Fibroblast of lung (primary cell): ENCODE results near the gene DNASE1. TPM values are rescaled to one million over a fixed set of nuclear protein-coding genes. Genes with fewer than 3 reads are reported as not detected.

Experiments used
- DNase-seq, 2 donors: peaks; one replicate each; pipeline versions ENCODE4 v3.0.0 to v3.0.0-alpha.2; 2010; ENCODE audit warnings: low read depth in 2 of 2
- H2AFZ ChIP-seq: 2 replicates; pipeline ENCODE4 v1.5.1; 2012; ENCODE audit warnings: low read length, control low read depth, inconsistent platforms
- H3K27ac ChIP-seq: 2 replicates; pipeline ENCODE4 v1.5.1; 2011; ENCODE audit warnings: low read length, control low read depth; ENCODE audit not compliant: insufficient read depth
- H3K27me3 ChIP-seq: 2 replicates; pipeline ENCODE4 v1.5.1; 2011; ENCODE audit warnings: mild to moderate bottlenecking, low read length; ENCODE audit not compliant: control insufficient read depth, insufficient read depth
- H3K36me3 ChIP-seq: 2 replicates; pipeline ENCODE4 v1.5.1; 2011; ENCODE audit warnings: low read length; ENCODE audit not compliant: control insufficient read depth, insufficient read depth
- H3K4me1 ChIP-seq: 2 replicates; pipeline ENCODE4 v1.5.1; 2011; ENCODE audit warnings: low read length; ENCODE audit not compliant: control insufficient read depth, insufficient read depth; ENCODE audit errors: extremely low read depth
- H3K4me2 ChIP-seq: 2 replicates; pipeline ENCODE4 v1.5.1; 2011; ENCODE audit warnings: low read length, control low read depth; ENCODE audit not compliant: insufficient read depth; ENCODE audit errors: extremely low read depth
- H3K4me3 ChIP-seq, 4 experiments: fragments of 200-600 bp in 1 of 4; sonication (generic) in 1 of 4; replicated peaks in 1 of 4; 2 replicates each; pipeline ENCODE4 v1.5.1; 2011 to 2016; ENCODE audit warnings: low read length in 4 of 4, low read depth in 3 of 4, mild to moderate bottlenecking in 3 of 4, control low read depth in 2 of 4, inconsistent platforms in 1 of 4, mixed read lengths in 1 of 4; ENCODE audit not compliant: insufficient read depth in 1 of 4; ENCODE audit errors: control extremely low read depth in 1 of 4
- H3K79me2 ChIP-seq: 2 replicates; pipeline ENCODE4 v1.5.1; 2012; ENCODE audit warnings: mild to moderate bottlenecking, low read length, inconsistent platforms; ENCODE audit not compliant: control insufficient read depth, insufficient read depth
- H3K9ac ChIP-seq: 2 replicates; pipeline ENCODE4 v1.5.1; 2011; ENCODE audit warnings: mild to moderate bottlenecking, low read length, control low read depth; ENCODE audit not compliant: insufficient read depth
- H3K9me3 ChIP-seq: 2 replicates; pipeline ENCODE4 v1.5.1; 2012; ENCODE audit warnings: low read depth, low read length; ENCODE audit not compliant: control insufficient read depth, insufficient read depth
- H4K20me1 ChIP-seq: 2 replicates; pipeline ENCODE4 v1.5.1; 2011; ENCODE audit warnings: low read length; ENCODE audit not compliant: control insufficient read depth, insufficient read depth; ENCODE audit errors: extremely low read depth
- EZH2 ChIP-seq: IDR thresholded peaks from 2 replicates; pipeline ENCODE4 v1.5.1; 2012; ENCODE audit warnings: low read length, control low read depth, mild to moderate bottlenecking; ENCODE audit errors: missing control alignments
- polyA plus RNA-seq, 2 donors: library from polyadenylated mRNA; depleted of rRNA in 1 of 2; stranded (reverse) in 1 of 2; unstranded in 1 of 2; fragments of >200 nt; gene quantifications; 2 replicates each; pipeline ENCODE4 v1.2.1, GENCODE V29; 2011 to 2012; ENCODE audit warnings: missing spikeins in 1 of 2
- total RNA-seq: library from RNA; depleted of rRNA; stranded (reverse); fragments of >200 nt; gene quantifications from 2 replicates; pipeline ENCODE4 v1.2.1, GENCODE V29; 2014
- TF ChIP-seq, protein P1 (sequence below), 2 donors: IDR thresholded peaks in 1 of 2; conservative IDR thresholded peaks in 1 of 2; 1 replicate in 1 of 2; 2 replicates in 1 of 2; pipeline ENCODE4 v1.5.1; 2011 to 2012; ENCODE audit warnings: low read length in 2 of 2, control low read depth in 1 of 2, inconsistent platforms in 1 of 2, low read depth in 1 of 2, mild to moderate bottlenecking in 1 of 2

Gene DNASE1
- total and polyA plus RNA-seq, 2 donors (not counting 1 experiment from before 2014, with no cell fraction given) = 2.9 to 29.1 TPM

GRCh38 chr16:3698941-3699340 lies 44.5 kb downstream of the DNASE1 start:
- Histone ChIP-seq H2AFZ (no peak overlapping the region), H3K27me3 (no peaks in the 10 kb centered on the region), H3K4me1 (peaks cover 2% of the 10 kb centered on the region), H3K4me3 (no peak overlapping the region), H4K20me1 (no peaks in the 10 kb centered on the region), H3K79me2 (no peaks in the 10 kb centered on the region), H3K9me3 (no peaks in the 10 kb centered on the region), H3K27ac (no peak overlapping the region), H3K36me3 (no peaks in the 10 kb centered on the region), H3K4me2 (no peak overlapping the region), H3K9ac (no peak overlapping the region)
- peak in 1 of 2 donors; percentile 22 for DNase-seq
- TF ChIP-seq, protein P1, sequence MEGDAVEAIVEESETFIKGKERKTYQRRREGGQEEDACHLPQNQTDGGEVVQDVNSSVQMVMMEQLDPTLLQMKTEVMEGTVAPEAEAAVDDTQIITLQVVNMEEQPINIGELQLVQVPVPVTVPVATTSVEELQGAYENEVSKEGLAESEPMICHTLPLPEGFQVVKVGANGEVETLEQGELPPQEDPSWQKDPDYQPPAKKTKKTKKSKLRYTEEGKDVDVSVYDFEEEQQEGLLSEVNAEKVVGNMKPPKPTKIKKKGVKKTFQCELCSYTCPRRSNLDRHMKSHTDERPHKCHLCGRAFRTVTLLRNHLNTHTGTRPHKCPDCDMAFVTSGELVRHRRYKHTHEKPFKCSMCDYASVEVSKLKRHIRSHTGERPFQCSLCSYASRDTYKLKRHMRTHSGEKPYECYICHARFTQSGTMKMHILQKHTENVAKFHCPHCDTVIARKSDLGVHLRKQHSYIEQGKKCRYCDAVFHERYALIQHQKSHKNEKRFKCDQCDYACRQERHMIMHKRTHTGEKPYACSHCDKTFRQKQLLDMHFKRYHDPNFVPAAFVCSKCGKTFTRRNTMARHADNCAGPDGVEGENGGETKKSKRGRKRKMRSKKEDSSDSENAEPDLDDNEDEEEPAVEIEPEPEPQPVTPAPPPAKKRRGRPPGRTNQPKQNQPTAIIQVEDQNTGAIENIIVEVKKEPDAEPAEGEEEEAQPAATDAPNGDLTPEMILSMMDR (conservative IDR thresholded peaks at IDR 0.05 in 1 of 2, IDR thresholded peaks at IDR 0.05 in 1 of 2; ENCODE audit: low read depth in 1 of 2, low read length in 2 of 2) = no peak
- no peak for TF ChIP-seq EZH2

DNA sequence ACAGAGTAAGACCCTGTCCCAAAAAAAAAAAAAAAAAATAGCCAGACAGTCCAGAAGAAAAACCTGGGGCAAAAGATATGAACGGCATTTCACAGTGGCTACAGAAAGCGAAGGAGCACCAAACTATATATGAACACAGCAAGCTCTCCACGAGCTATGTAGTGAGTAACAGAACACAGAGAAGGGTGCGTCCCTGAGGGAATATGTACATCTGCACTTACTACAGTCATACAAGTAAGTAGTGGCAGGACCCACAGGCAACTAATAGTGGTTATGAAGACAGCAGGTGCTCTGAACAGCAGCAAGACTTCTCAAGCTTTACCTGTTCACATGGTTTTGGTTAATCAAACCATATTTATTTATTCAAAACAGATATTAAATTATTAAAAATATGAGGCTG lies 47.0 kb downstream of the DNASE1 start:
- Histone ChIP-seq H3K79me2 (no peaks in the 10 kb centered on the region), H3K9ac (no peak overlapping the region), H3K4me3 (no peak overlapping the region), H3K4me1 (no peaks in the 10 kb centered on the region), H2AFZ (no peak overlapping the region), H4K20me1 (no peaks in the 10 kb centered on the region), H3K27ac (no peak overlapping the region), H3K4me2 (no peak overlapping the region), H3K27me3 (no peaks in the 10 kb centered on the region), H3K36me3 (no peaks in the 10 kb centered on the region), H3K9me3 (no peaks in the 10 kb centered on the region)
- TF ChIP-seq, protein P1 (conservative IDR thresholded peaks at IDR 0.05 in 1 of 2, IDR thresholded peaks at IDR 0.05 in 1 of 2; ENCODE audit: low read depth in 1 of 2, low read length in 2 of 2) = no peak
- TF ChIP-seq EZH2 = no peak
- DNase-seq = no peak

GRCh38 chr16:3702082-3702481 lies 47.6 kb downstream of the DNASE1 start:
- no peaks in the 10 kb centered on the region for H3K79me2 ChIP-seq
- H3K36me3 ChIP-seq = no peaks in the 10 kb centered on the region
- DNase-seq = no peak
- H3K27ac ChIP-seq = no peak overlapping the region
- TF ChIP-seq, protein P1 (conservative IDR thresholded peaks at IDR 0.05 in 1 of 2, IDR thresholded peaks at IDR 0.05 in 1 of 2; ENCODE audit: low read depth in 1 of 2, low read length in 2 of 2) = no peak
- no peak for TF ChIP-seq EZH2
- no peak overlapping the region for H3K9ac ChIP-seq
- H3K4me2 ChIP-seq = no peak overlapping the region
- no peaks in the 10 kb centered on the region for H3K4me1 ChIP-seq
- H3K9me3 ChIP-seq = no peaks in the 10 kb centered on the region
- H2AFZ ChIP-seq = no peak overlapping the region
- H4K20me1 ChIP-seq = no peaks in the 10 kb centered on the region
- no peak overlapping the region for H3K4me3 ChIP-seq
- no peaks in the 10 kb centered on the region for H3K27me3 ChIP-seq
